Measurements from ENCODE around the gene XRCC6. TPM values are rescaled to one million over a fixed set of nuclear protein-coding genes. Genes with fewer than 3 reads are reported as not detected.

Gene XRCC6
- total and polyA plus RNA-seq, 9 of the 15 experiments (the other 6 are each of a cell fraction or from before 2014, with no cell fraction given) = 151 to 440 (median 318) TPM

DNA sequence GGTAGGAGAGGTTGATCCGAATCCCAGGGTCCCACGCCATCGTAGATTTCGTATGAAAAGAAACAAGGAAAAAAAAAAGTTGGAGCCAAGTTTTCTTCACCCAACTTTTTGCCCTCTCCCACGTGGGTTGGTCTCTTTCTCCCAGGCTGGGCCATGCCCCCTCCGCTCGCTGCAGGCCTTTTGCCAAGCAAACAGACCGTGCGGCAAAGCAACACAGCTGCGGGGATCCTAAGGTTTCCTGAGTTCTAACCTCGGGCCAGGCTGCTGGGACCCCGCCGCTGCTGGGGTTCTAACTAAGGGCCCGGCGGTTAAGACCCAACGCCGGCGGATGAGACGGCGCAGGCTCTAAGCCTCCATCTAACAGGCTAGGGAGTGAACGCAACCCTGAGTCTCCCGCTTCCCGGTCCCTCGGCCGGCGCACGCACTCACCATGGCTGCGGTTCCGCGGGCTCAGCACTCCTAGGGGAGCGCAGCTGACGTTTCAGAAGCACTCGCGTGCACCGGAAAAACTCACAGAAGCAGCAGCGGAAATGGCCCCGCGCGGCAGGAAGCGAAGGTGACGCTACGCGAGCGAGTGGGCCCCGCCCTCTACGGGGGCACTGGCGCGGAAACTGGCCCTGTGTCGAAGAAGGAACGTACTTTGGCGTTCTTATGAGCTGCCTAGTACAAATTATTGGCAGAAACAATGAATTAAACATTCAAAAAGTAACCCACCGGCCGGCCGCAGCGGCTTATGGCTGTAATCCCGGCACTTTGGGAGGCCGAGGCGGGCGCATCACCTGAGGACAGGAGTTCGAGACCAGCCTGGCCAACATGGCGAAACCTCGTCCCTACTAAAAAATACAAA, 67.5 kb downstream of the XRCC6 start, which contains the start of gene SNU13 (continued):
- TF ChIP-seq, protein P1, sequence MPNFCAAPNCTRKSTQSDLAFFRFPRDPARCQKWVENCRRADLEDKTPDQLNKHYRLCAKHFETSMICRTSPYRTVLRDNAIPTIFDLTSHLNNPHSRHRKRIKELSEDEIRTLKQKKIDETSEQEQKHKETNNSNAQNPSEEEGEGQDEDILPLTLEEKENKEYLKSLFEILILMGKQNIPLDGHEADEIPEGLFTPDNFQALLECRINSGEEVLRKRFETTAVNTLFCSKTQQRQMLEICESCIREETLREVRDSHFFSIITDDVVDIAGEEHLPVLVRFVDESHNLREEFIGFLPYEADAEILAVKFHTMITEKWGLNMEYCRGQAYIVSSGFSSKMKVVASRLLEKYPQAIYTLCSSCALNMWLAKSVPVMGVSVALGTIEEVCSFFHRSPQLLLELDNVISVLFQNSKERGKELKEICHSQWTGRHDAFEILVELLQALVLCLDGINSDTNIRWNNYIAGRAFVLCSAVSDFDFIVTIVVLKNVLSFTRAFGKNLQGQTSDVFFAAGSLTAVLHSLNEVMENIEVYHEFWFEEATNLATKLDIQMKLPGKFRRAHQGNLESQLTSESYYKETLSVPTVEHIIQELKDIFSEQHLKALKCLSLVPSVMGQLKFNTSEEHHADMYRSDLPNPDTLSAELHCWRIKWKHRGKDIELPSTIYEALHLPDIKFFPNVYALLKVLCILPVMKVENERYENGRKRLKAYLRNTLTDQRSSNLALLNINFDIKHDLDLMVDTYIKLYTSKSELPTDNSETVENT (CRISPR knock-in tag; IDR thresholded peaks at IDR 0.05) = 0 out of 2 replicates have a peak, but pooled peaks have one; percentile 35
- TF ChIP-seq ZNF696 (CRISPR knock-in tag; conservative IDR thresholded peaks at IDR 0.05) (no peak), MBD2 (IDR thresholded peaks at IDR 0.05; ENCODE audit: borderline replicate concordance, low read depth) (peak; percentile 58; the same call in 1 of the 2 replicates), MEF2A (IDR thresholded peaks at IDR 0.05; ENCODE audit: control insufficient read depth, low read depth, low read length) (no peak), MCM2 (IDR thresholded peaks at IDR 0.05; ENCODE audit: low read depth) (no peak), ZBTB1 (CRISPR knock-in tag; IDR thresholded peaks at IDR 0.05; ENCODE audit: borderline replicate concordance, low read depth) (no peak), CXXC5 (CRISPR knock-in tag; IDR thresholded peaks at IDR 0.05) (peak; percentile 84), GABPB2 (CRISPR knock-in tag; conservative IDR thresholded peaks at IDR 0.05) (no peak)
- TF ChIP-seq, protein P2, sequence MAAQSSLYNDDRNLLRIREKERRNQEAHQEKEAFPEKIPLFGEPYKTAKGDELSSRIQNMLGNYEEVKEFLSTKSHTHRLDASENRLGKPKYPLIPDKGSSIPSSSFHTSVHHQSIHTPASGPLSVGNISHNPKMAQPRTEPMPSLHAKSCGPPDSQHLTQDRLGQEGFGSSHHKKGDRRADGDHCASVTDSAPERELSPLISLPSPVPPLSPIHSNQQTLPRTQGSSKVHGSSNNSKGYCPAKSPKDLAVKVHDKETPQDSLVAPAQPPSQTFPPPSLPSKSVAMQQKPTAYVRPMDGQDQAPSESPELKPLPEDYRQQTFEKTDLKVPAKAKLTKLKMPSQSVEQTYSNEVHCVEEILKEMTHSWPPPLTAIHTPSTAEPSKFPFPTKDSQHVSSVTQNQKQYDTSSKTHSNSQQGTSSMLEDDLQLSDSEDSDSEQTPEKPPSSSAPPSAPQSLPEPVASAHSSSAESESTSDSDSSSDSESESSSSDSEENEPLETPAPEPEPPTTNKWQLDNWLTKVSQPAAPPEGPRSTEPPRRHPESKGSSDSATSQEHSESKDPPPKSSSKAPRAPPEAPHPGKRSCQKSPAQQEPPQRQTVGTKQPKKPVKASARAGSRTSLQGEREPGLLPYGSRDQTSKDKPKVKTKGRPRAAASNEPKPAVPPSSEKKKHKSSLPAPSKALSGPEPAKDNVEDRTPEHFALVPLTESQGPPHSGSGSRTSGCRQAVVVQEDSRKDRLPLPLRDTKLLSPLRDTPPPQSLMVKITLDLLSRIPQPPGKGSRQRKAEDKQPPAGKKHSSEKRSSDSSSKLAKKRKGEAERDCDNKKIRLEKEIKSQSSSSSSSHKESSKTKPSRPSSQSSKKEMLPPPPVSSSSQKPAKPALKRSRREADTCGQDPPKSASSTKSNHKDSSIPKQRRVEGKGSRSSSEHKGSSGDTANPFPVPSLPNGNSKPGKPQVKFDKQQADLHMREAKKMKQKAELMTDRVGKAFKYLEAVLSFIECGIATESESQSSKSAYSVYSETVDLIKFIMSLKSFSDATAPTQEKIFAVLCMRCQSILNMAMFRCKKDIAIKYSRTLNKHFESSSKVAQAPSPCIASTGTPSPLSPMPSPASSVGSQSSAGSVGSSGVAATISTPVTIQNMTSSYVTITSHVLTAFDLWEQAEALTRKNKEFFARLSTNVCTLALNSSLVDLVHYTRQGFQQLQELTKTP (IDR thresholded peaks at IDR 0.05; ENCODE audit: low read depth in 1 of 2, partially characterized antibody in 2 of 2) = no peak

Data from K562 (cell line).